Measurements from ENCODE around the gene CCDC188.

GRCh38 chr22:20132686-20133246 is 18.1 kb downstream of the CCDC188 start:
- TF ChIP-seq CTCF (IDR thresholded peaks at IDR 0.05) (no peak), POLR2AphosphoS5 (IDR thresholded peaks at IDR 0.05; ENCODE audit: low read depth, low read length) (no peak), TCF7L2 (IDR thresholded peaks at IDR 0.05; ENCODE audit: low read depth, low read length) (no peak), REST (IDR thresholded peaks at IDR 0.05; ENCODE audit: insufficient read depth in 1 of 2, low read depth in 2 of 2, low read length in 1 of 2) (no peak)
